Glutamatergic neuron (in vitro differentiated cells): ENCODE results near the gene GTPBP4. TPM values are rescaled to one million over a fixed set of nuclear protein-coding genes. Genes with fewer than 3 reads are reported as not detected.

Experiments
- DNase-seq: peaks from one replicate; pipeline ENCODE4 v3.0.0; 2022
- H3K27ac Mint-ChIP-seq: one replicate; pipeline ENCODE4 v1.8.0; 2020; ENCODE audit warnings: mild to moderate bottlenecking, mixed read lengths, inconsistent platforms; ENCODE audit not compliant: unreplicated experiment
- H3K27me3 Mint-ChIP-seq: one replicate; pipeline ENCODE4 v1.8.0; 2020; ENCODE audit warnings: mild to moderate bottlenecking, moderate library complexity, mixed read lengths, inconsistent platforms; ENCODE audit not compliant: unreplicated experiment
- H3K36me3 Mint-ChIP-seq: one replicate; pipeline ENCODE4 v1.8.0; 2020; ENCODE audit warnings: mild to moderate bottlenecking, mixed read lengths, inconsistent platforms; ENCODE audit not compliant: unreplicated experiment
- H3K4me1 Mint-ChIP-seq: one replicate; pipeline ENCODE4 v1.8.0; 2020; ENCODE audit warnings: mild to moderate bottlenecking, low read depth, mixed read lengths, inconsistent platforms; ENCODE audit not compliant: unreplicated experiment
- H3K4me3 Mint-ChIP-seq: one replicate; pipeline ENCODE4 v1.8.0; 2020; ENCODE audit warnings: mild to moderate bottlenecking, mixed read lengths, inconsistent platforms; ENCODE audit not compliant: unreplicated experiment
- H3K9me3 Mint-ChIP-seq: one replicate; pipeline ENCODE4 v1.8.0; 2020; ENCODE audit warnings: mild to moderate bottlenecking, moderate library complexity, mixed read lengths, inconsistent platforms; ENCODE audit not compliant: unreplicated experiment
- CTCF ChIP-seq: fragments of 200-600 bp; sonication (generic); IDR thresholded peaks from one replicate; pipeline ENCODE4 v1.5.0; 2021; ENCODE audit not compliant: partially characterized antibody, unreplicated experiment
- total RNA-seq: library from RNA; stranded (reverse); fragmentation: NEBNext Ultra II Directional; extraction: Animal tissue kit (Norgen Biotek cat#: 25700); gene quantifications from one replicate; pipeline ENCODE4 v1.2.1, GENCODE V29; 2021; ENCODE audit not compliant: unreplicated experiment

GTPBP4 gene
- total RNA-seq, 1 donor from 2014 or later, result 45.4 TPM

- no peaks in the 10 kb centered on the region for H3K36me3 Mint-ChIP-seq
- H3K4me3 Mint-ChIP-seq, result no peak overlapping the region
- H3K27ac Mint-ChIP-seq, result no peak overlapping the region
- no peaks in the 10 kb centered on the region for H3K27me3 Mint-ChIP-seq
- no peak for TF ChIP-seq CTCF
- no peak for DNase-seq
- peaks cover 3% of the 10 kb centered on the region for H3K9me3 Mint-ChIP-seq
- peaks cover 4% of the 10 kb centered on the region for H3K4me1 Mint-ChIP-seq
Observed at GRCh38 chr10:945778-946177, 42.5 kb upstream of the GTPBP4 start.

GRCh38 chr10:947051-947450 lies 41.2 kb upstream of the GTPBP4 start:
- Mint-ChIP-seq H3K9me3 (peaks cover 3% of the 10 kb centered on the region), H3K4me3 (no peak overlapping the region), H3K27ac (no peak overlapping the region), H3K4me1 (peaks cover 4% of the 10 kb centered on the region), H3K27me3 (no peaks in the 10 kb centered on the region), H3K36me3 (no peaks in the 10 kb centered on the region)
- DNase-seq, result no peak
- no peak for TF ChIP-seq CTCF

GRCh38 chr10:947881-948280 lies 40.4 kb upstream of the GTPBP4 start:
- no peak overlapping the region for H3K4me3 Mint-ChIP-seq
- H3K27ac Mint-ChIP-seq, result no peak overlapping the region
- no peaks in the 10 kb centered on the region for H3K36me3 Mint-ChIP-seq

GRCh38 chr10:948347-948746 lies 39.9 kb upstream of the GTPBP4 start:
- no peak overlapping the region for H3K4me3 Mint-ChIP-seq
- peaks cover 4% of the 10 kb centered on the region for H3K4me1 Mint-ChIP-seq
- no peaks in the 10 kb centered on the region for H3K27me3 Mint-ChIP-seq
- H3K36me3 Mint-ChIP-seq, result no peaks in the 10 kb centered on the region
- H3K27ac Mint-ChIP-seq, result no peak overlapping the region
- no peak for DNase-seq
- TF ChIP-seq CTCF, result no peak
- H3K9me3 Mint-ChIP-seq, result peaks cover 3% of the 10 kb centered on the region

More at GRCh38 chr10:947881-948280, 40.4 kb upstream of the GTPBP4 start:
- H3K9me3 Mint-ChIP-seq, result peaks cover 3% of the 10 kb centered on the region
- no peak for TF ChIP-seq CTCF
- no peak for DNase-seq
- peaks cover 4% of the 10 kb centered on the region for H3K4me1 Mint-ChIP-seq
- no peaks in the 10 kb centered on the region for H3K27me3 Mint-ChIP-seq

GRCh38 chr10:949446-949845 lies 38.8 kb upstream of the GTPBP4 start:
- DNase-seq, result no peak
- no peak overlapping the region for H3K27ac Mint-ChIP-seq
- H3K36me3 Mint-ChIP-seq, result no peaks in the 10 kb centered on the region
- TF ChIP-seq CTCF, result no peak
- H3K4me3 Mint-ChIP-seq, result no peak overlapping the region
- H3K4me1 Mint-ChIP-seq, result peaks cover 4% of the 10 kb centered on the region
- peaks cover 3% of the 10 kb centered on the region for H3K9me3 Mint-ChIP-seq
- no peaks in the 10 kb centered on the region for H3K27me3 Mint-ChIP-seq
